ENCODE results near the gene RAB11FIP5.

GRCh38 chr2:73080321-73081131 is 32.2 kb downstream of the RAB11FIP5 start:
- no peak for TF ChIP-seq EZH2 (IDR thresholded peaks at IDR 0.05; ENCODE audit: borderline replicate concordance, low read length)
- TF ChIP-seq CTCF (IDR thresholded peaks at IDR 0.05; ENCODE audit: low read length): no peak
